K562 (cell line): ENCODE measurements around the gene NFATC2. TPM values are rescaled to one million over a fixed set of nuclear protein-coding genes. Genes with fewer than 3 reads are reported as not detected.

Experiments
- DNMT1 ChIP-seq: fragments of 450-650 bp; IDR thresholded peaks from 2 replicates; pipeline ENCODE4 v1.6.1; 2016; ENCODE audit warnings: antibody characterized with exemption, mild to moderate bottlenecking
- FOXO4 ChIP-seq: fragments of 450-650 bp; formaldehyde crosslinking; IDR thresholded peaks from 2 replicates; pipeline ENCODE4 v1.4.0; 2020; ENCODE audit warnings: mild to moderate bottlenecking, moderate library complexity
- KDM4B ChIP-seq, 2 experiments: fragments of 450-650 bp in 1 of 2; sonication (generic) in 1 of 2; IDR thresholded peaks; 2 replicates each; pipeline ENCODE4 v1.6.1; 2016 to 2017; ENCODE audit warnings: borderline replicate concordance in 2 of 2, antibody characterized with exemption in 1 of 2, low read depth in 1 of 2, mild to moderate bottlenecking in 1 of 2
- MCM3 ChIP-seq: fragments of 450-650 bp; IDR thresholded peaks from 2 replicates; pipeline ENCODE4 v1.6.1; 2016
- NFATC3 ChIP-seq: fragments of 450-650 bp; IDR thresholded peaks from 2 replicates; pipeline ENCODE4 v1.6.1; 2017; ENCODE audit warnings: mild to moderate bottlenecking
- PCBP2 ChIP-seq: fragments of 200-400 bp; formaldehyde crosslinking; IDR thresholded peaks from 2 replicates; pipeline ENCODE4 v1.6.1; 2018; ENCODE audit warnings: low read length, low read depth, mild to moderate bottlenecking, moderate library complexity; ENCODE audit not compliant: poor library complexity, severe bottlenecking
- PREB ChIP-seq: sonication (generic); formaldehyde crosslinking; IDR thresholded peaks from 2 replicates; pipeline ENCODE4 v1.8.1; 2023; ENCODE audit warnings: mild to moderate bottlenecking, missing genetic modification reagents
- PURB ChIP-seq: sonication (generic); formaldehyde crosslinking; IDR thresholded peaks from 2 replicates; pipeline ENCODE4 v1.9.0; 2021; ENCODE audit warnings: low read depth, mild to moderate bottlenecking, missing genetic modification reagents
- RREB1 ChIP-seq: fragments of 250-450 bp; sonication (Bioruptor Pico); IDR thresholded peaks from 2 replicates; pipeline ENCODE4 v1.4.0; 2020
- SMAD4 ChIP-seq: fragments of 250-450 bp; sonication (Bioruptor Pico); conservative IDR thresholded peaks from 2 replicates; pipeline ENCODE4 v1.8.0; 2021; ENCODE audit warnings: inconsistent platforms, mild to moderate bottlenecking, moderate library complexity
- TBL1XR1 ChIP-seq, 2 experiments: IDR thresholded peaks; 2 replicates each; pipeline ENCODE4 v1.6.1; 2012; ENCODE audit warnings: improper control_type of control experiment in 2 of 2, low read length in 2 of 2, mild to moderate bottlenecking in 1 of 2
- TEAD2 ChIP-seq: fragments of 450-650 bp; IDR thresholded peaks from 2 replicates; pipeline ENCODE4 v1.6.1; 2016; ENCODE audit warnings: missing genetic modification characterization, control low read depth, missing compliant biosample characterization
- ZNF197 ChIP-seq: fragments of 200-800 bp; sonication (Bioruptor generic); IDR thresholded peaks from 2 replicates; pipeline ENCODE4 v1.6.1; 2016; ENCODE audit warnings: low read depth, missing genetic modification characterization, missing compliant biosample characterization
- ZNF280A ChIP-seq: fragments of 450-650 bp; IDR thresholded peaks from 2 replicates; pipeline ENCODE4 v1.6.1; 2018; ENCODE audit warnings: mild to moderate bottlenecking, low read depth; ENCODE audit not compliant: partially characterized antibody
- ZNF584 ChIP-seq: fragments of 200-800 bp; sonication (Bioruptor generic); IDR thresholded peaks from 2 replicates; pipeline ENCODE4 v1.6.1; 2016; ENCODE audit warnings: low read depth, mild to moderate bottlenecking, missing genetic modification characterization, missing compliant biosample characterization
- ZNF695 ChIP-seq: fragments of 450-650 bp; formaldehyde crosslinking; IDR thresholded peaks from 2 replicates; pipeline ENCODE4 v1.4.0; 2020; ENCODE audit warnings: mild to moderate bottlenecking, moderate library complexity
- ZNF764 ChIP-seq: fragments of 250-450 bp; sonication (Bioruptor Pico); IDR thresholded peaks from 2 replicates; pipeline ENCODE4 v1.4.0; 2020; ENCODE audit warnings: low read depth, mild to moderate bottlenecking, moderate library complexity
- polyA plus RNA-seq, 8 experiments: library from polyadenylated mRNA; depleted of rRNA in 4 of 8; stranded (reverse) in 5 of 8; unstranded in 3 of 8; fragments of >200 nt; fragmentation: Nextera tagmentation in 2 of 8; fragmentation: Illumina TruSeq in 1 of 8; extraction: Ambion mirVana in 2 of 8; extraction: Trizol in 1 of 8; gene quantifications; 2 replicates each; pipeline versions ENCODE4 v1.2.1 to v1.2.3, GENCODE V29; 2011 to 2014; ENCODE audit warnings: inconsistent platforms in 1 of 8, missing spikeins in 1 of 8
- total RNA-seq, 7 experiments: library from RNA; depleted of rRNA in 6 of 7; stranded (reverse); fragments of >200 nt in 6 of 7; fragmentation: Illumina TruSeq in 2 of 7; extraction: Trizol in 2 of 7; gene quantifications; 2 replicates each; pipeline versions ENCODE4 v1.2.1 to v1.2.3, GENCODE V29; 2011 to 2021; ENCODE audit warnings: low replicate concordance in 1 of 7

NFATC2 gene
- total and polyA plus RNA-seq, 9 of the 15 experiments (the other 6 are each of a cell fraction or from before 2014, with no cell fraction given) = 1.9 to 11.2 (median 3.0) TPM

GRCh38 chr20:51492167-51493092, 50.1 kb downstream of the NFATC2 start (continued):
- no peak for TF ChIP-seq FOXO4 (CRISPR knock-in tag)
- 0 out of 2 replicates have a peak, but pooled peaks have one; percentile 41 for TF ChIP-seq PREB (CRISPR knock-in tag)
- 0 out of 2 replicates have a peak, but pooled peaks have one; percentile 74 for TF ChIP-seq SMAD4 (CRISPR knock-in tag)
- TF ChIP-seq NFATC3 = no peak
- TF ChIP-seq ZNF764 = no peak
- no peak for TF ChIP-seq DNMT1
- no peak for TF ChIP-seq PURB (CRISPR knock-in tag)
- no peak; the same call in 1 of the 2 replicates for TF ChIP-seq ZNF197 (CRISPR knock-in tag)
- TF ChIP-seq TEAD2 (tag) = no peak
- no peak for TF ChIP-seq PCBP2
- no peak for TF ChIP-seq ZNF280A
- TF ChIP-seq KDM4B (IDR thresholded peaks at IDR 0.05; ENCODE audit: borderline replicate concordance in 2 of 2, low read depth in 1 of 2) = no peak
- TF ChIP-seq ZNF695 = no peak
- TF ChIP-seq MCM3 = no peak
- no peak for TF ChIP-seq TBL1XR1 (IDR thresholded peaks at IDR 0.05; ENCODE audit: low read length in 2 of 2)
- TF ChIP-seq RREB1 = no peak
- no peak; the same call in 1 of the 2 replicates for TF ChIP-seq ZNF584 (CRISPR knock-in tag)
